Stomach (tissue), 4 donors: ENCODE data around the gene CEMIP.

Experiments
- CTCF ChIP-seq, 7 experiments: fragments of 450-650 bp in 4 of 7; fragments of 200-600 bp in 3 of 7; sonication (generic) in 3 of 7; IDR thresholded peaks; one replicate each; pipeline ENCODE4 v1.5.1; 2016 to 2019; ENCODE audit warnings: antibody characterized with exemption in 7 of 7, control low read depth in 2 of 7, mild to moderate bottlenecking in 1 of 7
- EP300 ChIP-seq: sonication (generic); formaldehyde crosslinking; IDR thresholded peaks from one replicate; pipeline ENCODE4 v1.6.1; 2017; ENCODE audit warnings: antibody characterized with exemption
- POLR2A ChIP-seq, 4 donors: fragments of 450-650 bp; IDR thresholded peaks; one replicate each; pipeline ENCODE4 v1.6.1; 2016; ENCODE audit warnings: antibody characterized with exemption in 4 of 4, control low read depth in 2 of 4, mild to moderate bottlenecking in 1 of 4, moderate library complexity in 1 of 4
- POLR2AphosphoS5 ChIP-seq, 3 donors: sonication (generic); formaldehyde crosslinking; IDR thresholded peaks; one replicate each; pipeline ENCODE4 v1.6.1; 2016; ENCODE audit warnings: antibody characterized with exemption in 3 of 3

- TF ChIP-seq CTCF (IDR thresholded peaks at IDR 0.05) (no peak), POLR2A (IDR thresholded peaks at IDR 0.05) (no peak), EP300 (no peak), POLR2AphosphoS5 (IDR thresholded peaks at IDR 0.05) (no peak)
Measured at GRCh38 chr15:80969316-80969715, 190.1 kb downstream of the CEMIP start.
